Peyer's patch (tissue), 4 donors: ENCODE results near the gene NRF1. TPM values are rescaled to one million over a fixed set of nuclear protein-coding genes. Genes with fewer than 3 reads are reported as not detected.

Experiments used
- DNase-seq, 3 donors: peaks; one replicate each; pipeline ENCODE4 v3.0.0-alpha.2; 2017 to 2019
- H3K27ac ChIP-seq, 4 donors: fragments of 200-600 bp; sonication (generic); one replicate each; pipeline ENCODE4 v1.5.1; 2016 to 2019
- H3K27me3 ChIP-seq, 2 donors: fragments of 200-600 bp; sonication (generic); one replicate each; pipeline ENCODE4 v1.5.1; 2019
- H3K36me3 ChIP-seq, 3 donors: fragments of 200-600 bp; sonication (generic); one replicate each; pipeline ENCODE4 v1.5.1; 2016 to 2019
- H3K4me1 ChIP-seq, 4 donors: fragments of 200-600 bp; sonication (generic); one replicate each; pipeline ENCODE4 v1.5.1; 2016 to 2019
- H3K4me3 ChIP-seq, 4 donors: fragments of 200-600 bp; sonication (generic); 1 replicate in 3 of 4; 2 replicates in 1 of 4; pipeline ENCODE4 v1.5.1; 2016 to 2019; ENCODE audit warnings: mild to moderate bottlenecking in 1 of 4
- H3K9me3 ChIP-seq, 4 donors: fragments of 200-600 bp; sonication (generic); one replicate each; pipeline ENCODE4 v1.5.1; 2016 to 2019; ENCODE audit warnings: mild to moderate bottlenecking in 1 of 4
- POLR2A ChIP-seq, 2 donors: fragments of 450-650 bp; IDR thresholded peaks; one replicate each; pipeline ENCODE4 v1.5.1; 2017; ENCODE audit warnings: antibody characterized with exemption in 2 of 2, mild to moderate bottlenecking in 2 of 2, moderate library complexity in 2 of 2
- total RNA-seq, 4 donors: library from RNA; depleted of rRNA; stranded (reverse); fragments of >200 nt; gene quantifications; one replicate each; pipeline ENCODE4 v1.1.0, GENCODE V29; 2016
- TF ChIP-seq, protein P1 (sequence below), 6 experiments: fragments of 450-650 bp in 4 of 6; fragments of 200-600 bp in 2 of 6; sonication (generic) in 1 of 6; IDR thresholded peaks; one replicate each; pipeline ENCODE4 v1.5.1; 2017 to 2019; ENCODE audit warnings: antibody characterized with exemption in 6 of 6, mild to moderate bottlenecking in 3 of 6, moderate library complexity in 1 of 6

NRF1 gene
- total RNA-seq, 4 donors from 2014 or later = 11.2 to 27.2 (median 16.5) TPM

DNA sequence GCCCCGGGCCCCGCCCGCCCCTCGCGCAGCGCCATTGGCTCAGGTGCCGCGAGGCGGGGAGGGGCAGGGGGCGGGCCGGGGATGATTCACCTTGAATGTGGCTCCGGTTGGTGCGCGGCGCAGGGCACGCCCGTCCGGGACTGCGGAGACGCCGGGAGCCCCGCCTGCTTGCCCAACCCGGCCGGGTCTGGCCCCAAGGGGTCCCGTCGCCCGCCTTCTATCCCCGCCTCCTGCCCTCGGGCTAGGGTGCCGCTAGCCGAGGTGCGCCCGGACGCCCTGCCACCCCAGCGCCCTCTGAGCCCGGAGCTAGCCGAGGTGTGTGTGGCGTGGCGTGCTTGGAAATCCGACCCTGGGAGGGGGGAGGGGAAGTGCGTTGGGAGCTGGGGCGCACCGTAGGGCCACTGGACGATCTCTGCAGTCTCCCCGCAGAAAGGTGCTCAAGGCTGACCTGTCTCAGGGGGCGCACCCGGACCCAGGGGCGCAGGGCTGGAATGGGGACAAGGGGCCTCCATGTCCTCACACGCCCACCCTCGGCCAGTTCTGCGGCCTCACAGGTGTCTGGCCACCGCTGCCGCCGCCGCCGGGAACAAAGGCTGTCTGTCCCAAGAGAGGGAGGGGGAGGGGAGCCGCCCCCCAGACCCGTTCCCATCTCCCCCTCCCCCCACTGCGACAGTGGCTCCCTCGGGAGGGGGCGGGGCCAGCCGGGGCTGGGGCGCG, 168.9 kb downstream of the NRF1 start:
- H3K27me3 ChIP-seq = peaks cover 0 to 65% of the 10 kb centered on the region in 2 donors
- peak overlapping the region in 2 of 4 donors; percentile 62 to 72 for H3K27ac ChIP-seq
- H3K9me3 ChIP-seq = peaks cover 0 to 6% (median 0%) of the 10 kb centered on the region in 4 donors
- H3K36me3 ChIP-seq = no peaks in the 10 kb centered on the region
- TF ChIP-seq POLR2A (IDR thresholded peaks at IDR 0.05) = no peak
- TF ChIP-seq, protein P1, sequence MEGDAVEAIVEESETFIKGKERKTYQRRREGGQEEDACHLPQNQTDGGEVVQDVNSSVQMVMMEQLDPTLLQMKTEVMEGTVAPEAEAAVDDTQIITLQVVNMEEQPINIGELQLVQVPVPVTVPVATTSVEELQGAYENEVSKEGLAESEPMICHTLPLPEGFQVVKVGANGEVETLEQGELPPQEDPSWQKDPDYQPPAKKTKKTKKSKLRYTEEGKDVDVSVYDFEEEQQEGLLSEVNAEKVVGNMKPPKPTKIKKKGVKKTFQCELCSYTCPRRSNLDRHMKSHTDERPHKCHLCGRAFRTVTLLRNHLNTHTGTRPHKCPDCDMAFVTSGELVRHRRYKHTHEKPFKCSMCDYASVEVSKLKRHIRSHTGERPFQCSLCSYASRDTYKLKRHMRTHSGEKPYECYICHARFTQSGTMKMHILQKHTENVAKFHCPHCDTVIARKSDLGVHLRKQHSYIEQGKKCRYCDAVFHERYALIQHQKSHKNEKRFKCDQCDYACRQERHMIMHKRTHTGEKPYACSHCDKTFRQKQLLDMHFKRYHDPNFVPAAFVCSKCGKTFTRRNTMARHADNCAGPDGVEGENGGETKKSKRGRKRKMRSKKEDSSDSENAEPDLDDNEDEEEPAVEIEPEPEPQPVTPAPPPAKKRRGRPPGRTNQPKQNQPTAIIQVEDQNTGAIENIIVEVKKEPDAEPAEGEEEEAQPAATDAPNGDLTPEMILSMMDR (IDR thresholded peaks at IDR 0.05) = no peak
- peak overlapping the region; percentile 49 to 67 (median 60) for H3K4me3 ChIP-seq
- peak; percentile 39 to 93 (median 86) for DNase-seq
- H3K4me1 ChIP-seq = peaks cover 7 to 69% (median 51%) of the 10 kb centered on the region in 4 donors

DNA sequence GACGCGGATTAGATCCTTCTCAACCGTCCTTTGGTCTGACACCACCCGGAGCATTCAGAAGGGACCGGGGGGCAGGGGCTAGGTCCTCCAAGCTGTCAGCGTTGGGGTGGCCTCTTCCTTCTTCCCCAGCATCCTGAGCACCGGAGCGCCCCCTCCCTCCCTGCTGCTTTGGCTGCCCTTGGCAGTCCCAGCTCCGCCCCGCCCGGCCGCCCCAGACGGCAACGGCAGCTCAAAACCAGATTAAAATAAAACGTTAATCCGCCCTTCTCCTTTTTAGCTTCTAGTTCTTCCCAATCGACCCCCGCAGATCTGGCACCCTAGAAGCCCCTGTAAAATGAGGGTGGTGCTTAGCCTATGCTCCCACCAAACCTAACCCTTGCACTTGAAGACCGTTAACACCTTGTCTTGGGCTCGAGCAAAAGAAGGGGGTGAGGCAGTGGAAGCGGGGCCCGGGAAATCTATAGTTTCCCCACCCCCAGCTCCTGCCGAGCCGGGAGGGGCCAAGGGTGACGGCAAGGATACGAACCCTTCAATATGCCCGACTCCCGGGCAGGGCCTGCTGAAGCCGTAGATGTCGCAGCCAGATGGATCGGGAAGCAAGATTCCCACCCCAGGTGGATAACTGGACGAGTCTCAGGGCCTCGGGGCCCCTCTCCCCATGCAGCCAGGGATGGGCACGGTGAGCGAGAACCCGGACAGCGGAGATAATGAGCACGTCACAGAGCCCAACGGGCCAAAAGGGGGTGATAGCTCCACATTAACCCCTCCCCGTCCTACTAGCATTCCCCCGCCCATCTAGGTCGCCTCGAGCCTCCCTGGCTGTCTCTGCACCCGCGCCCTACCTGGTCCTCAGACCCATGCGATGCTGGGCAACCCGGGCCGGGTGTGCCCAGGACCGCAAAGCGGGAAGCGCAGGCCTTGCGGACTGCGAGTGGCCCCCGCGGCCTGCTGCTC, 169.7 kb downstream of the NRF1 start:
- Histone ChIP-seq H3K4me3 (peak overlapping the region; percentile 9 to 67 (median 60)), H3K27me3 (peaks cover 0 to 72% of the 10 kb centered on the region in 2 donors), H3K9me3 (peaks cover 0 to 6% (median 0%) of the 10 kb centered on the region in 4 donors), H3K36me3 (no peaks in the 10 kb centered on the region), H3K4me1 (peaks cover 10 to 76% (median 53%) of the 10 kb centered on the region in 4 donors), H3K27ac (no peak overlapping the region)
- TF ChIP-seq, protein P1 (IDR thresholded peaks at IDR 0.05) = no peak
- TF ChIP-seq POLR2A (IDR thresholded peaks at IDR 0.05) = no peak
- peak in 1 of 3 donors; percentile 57 for DNase-seq

DNA sequence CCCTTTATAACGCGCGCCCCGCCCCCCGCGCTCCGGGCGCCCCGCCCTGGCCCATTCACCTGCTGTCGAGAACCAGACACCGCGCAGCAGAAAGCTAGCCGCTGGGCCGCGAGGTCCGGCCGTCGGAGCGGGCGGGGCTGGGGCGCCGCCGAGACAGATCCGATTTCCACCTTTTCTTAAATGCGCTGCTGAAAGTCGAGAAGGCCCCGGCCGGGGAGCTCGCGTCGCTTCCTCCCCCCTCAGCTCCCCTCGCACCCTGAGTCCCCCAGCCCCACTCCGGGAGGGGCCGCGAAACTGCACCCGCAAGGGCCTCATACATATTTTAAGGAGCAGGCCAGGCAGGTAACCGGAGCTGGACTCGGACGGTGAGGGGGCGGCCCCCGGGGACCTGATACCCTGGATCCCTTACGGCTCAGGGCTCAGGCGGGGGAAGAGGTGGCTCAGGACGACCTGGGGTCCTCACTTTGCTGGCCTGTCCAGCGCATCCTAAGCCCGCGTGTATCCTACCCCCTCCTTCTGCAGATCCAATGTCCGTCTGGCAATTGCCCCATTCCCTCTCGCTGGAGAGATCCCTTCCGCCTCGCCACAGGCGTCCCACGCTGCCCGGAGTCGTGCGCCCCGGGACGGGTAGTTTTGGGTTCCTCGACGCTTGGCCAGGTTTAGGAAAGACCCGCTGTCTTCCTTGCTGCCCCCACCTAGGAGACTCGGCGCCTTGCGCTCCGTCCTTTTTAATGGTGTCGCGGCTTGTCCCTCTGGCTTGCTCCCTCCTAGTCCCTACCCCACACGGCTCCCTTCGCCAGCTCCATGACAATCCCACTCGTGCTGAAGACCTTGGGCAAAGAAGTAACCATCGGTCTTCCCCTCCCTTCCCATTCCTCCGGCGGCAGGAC, 170.7 kb downstream of the NRF1 start:
- peaks cover 0 to 72% of the 10 kb centered on the region in 2 donors for H3K27me3 ChIP-seq
- peak in 1 of 3 donors; percentile 61 for DNase-seq
- H3K4me1 ChIP-seq = peaks cover 10 to 76% (median 53%) of the 10 kb centered on the region in 4 donors
- TF ChIP-seq, protein P1 (IDR thresholded peaks at IDR 0.05) = no peak
- TF ChIP-seq POLR2A (IDR thresholded peaks at IDR 0.05) = no peak
- no peaks in the 10 kb centered on the region for H3K36me3 ChIP-seq
- peak overlapping the region; percentile 9 to 67 (median 25) for H3K4me3 ChIP-seq
- no peak overlapping the region for H3K27ac ChIP-seq
- peaks cover 0 to 6% (median 0%) of the 10 kb centered on the region in 4 donors for H3K9me3 ChIP-seq

DNA sequence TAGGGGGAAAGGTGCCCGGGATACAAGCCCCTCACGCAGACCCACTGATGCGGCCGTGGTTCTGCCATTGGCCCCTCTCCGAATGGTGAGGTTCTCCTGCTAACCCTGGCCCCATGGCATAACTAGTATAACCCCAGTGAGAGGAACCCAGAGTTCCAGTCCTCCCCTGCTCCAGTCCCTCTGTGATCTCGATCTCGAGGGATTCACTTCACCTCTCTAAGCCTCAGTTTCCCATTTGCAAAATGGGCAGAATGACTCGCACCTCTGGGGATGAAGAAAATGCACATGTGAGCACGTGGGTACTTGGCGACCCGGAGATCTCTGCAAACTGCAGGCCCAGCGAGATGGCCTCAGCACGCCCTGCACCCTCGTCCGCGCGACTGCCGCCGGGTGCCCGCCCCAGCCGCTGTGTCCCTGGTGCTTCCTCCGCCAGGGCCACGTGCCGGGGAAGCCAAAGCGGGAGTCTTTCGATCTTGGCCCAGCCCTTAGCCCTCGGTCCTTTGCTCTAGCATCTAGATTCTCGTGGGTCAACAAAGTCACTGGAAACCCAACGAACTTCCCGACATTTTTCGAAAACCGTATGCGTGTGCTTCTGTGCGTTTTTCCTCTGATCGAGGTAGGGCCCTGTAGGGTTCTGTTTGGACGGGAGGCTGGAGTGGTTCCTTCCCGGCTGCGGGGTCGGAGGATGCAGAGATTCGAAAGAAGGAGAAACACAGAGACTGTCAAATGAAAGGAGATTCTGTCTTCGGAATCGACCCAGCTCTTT, 171.5 kb downstream of the NRF1 start:
- Histone ChIP-seq H3K27ac (no peak overlapping the region), H3K4me3 (no peak overlapping the region), H3K4me1 (peaks cover 10 to 76% (median 53%) of the 10 kb centered on the region in 4 donors), H3K27me3 (peaks cover 0 to 72% of the 10 kb centered on the region in 2 donors), H3K9me3 (peaks cover 0 to 6% (median 0%) of the 10 kb centered on the region in 4 donors), H3K36me3 (no peaks in the 10 kb centered on the region)
- DNase-seq = no peak
- TF ChIP-seq, protein P1 (IDR thresholded peaks at IDR 0.05) = no peak
- no peak for TF ChIP-seq POLR2A (IDR thresholded peaks at IDR 0.05)
